Glutamatergic neuron (in vitro differentiated cells): ENCODE measurements around the gene CAMK1G. TPM values are rescaled to one million over a fixed set of nuclear protein-coding genes. Genes with fewer than 3 reads are reported as not detected.
A peak's percentile ranks its signal among the peaks of the same experiment; 100 is the strongest.

Experiments used
- DNase-seq: peaks from one replicate; pipeline ENCODE4 v3.0.0; 2022
- H3K27ac Mint-ChIP-seq: one replicate; pipeline ENCODE4 v1.8.0; 2020; ENCODE audit warnings: mild to moderate bottlenecking, mixed read lengths, inconsistent platforms; ENCODE audit not compliant: unreplicated experiment
- H3K27me3 Mint-ChIP-seq: one replicate; pipeline ENCODE4 v1.8.0; 2020; ENCODE audit warnings: mild to moderate bottlenecking, moderate library complexity, mixed read lengths, inconsistent platforms; ENCODE audit not compliant: unreplicated experiment
- H3K36me3 Mint-ChIP-seq: one replicate; pipeline ENCODE4 v1.8.0; 2020; ENCODE audit warnings: mild to moderate bottlenecking, mixed read lengths, inconsistent platforms; ENCODE audit not compliant: unreplicated experiment
- H3K4me1 Mint-ChIP-seq: one replicate; pipeline ENCODE4 v1.8.0; 2020; ENCODE audit warnings: mild to moderate bottlenecking, low read depth, mixed read lengths, inconsistent platforms; ENCODE audit not compliant: unreplicated experiment
- H3K4me3 Mint-ChIP-seq: one replicate; pipeline ENCODE4 v1.8.0; 2020; ENCODE audit warnings: mild to moderate bottlenecking, mixed read lengths, inconsistent platforms; ENCODE audit not compliant: unreplicated experiment
- H3K9me3 Mint-ChIP-seq: one replicate; pipeline ENCODE4 v1.8.0; 2020; ENCODE audit warnings: mild to moderate bottlenecking, moderate library complexity, mixed read lengths, inconsistent platforms; ENCODE audit not compliant: unreplicated experiment
- CTCF ChIP-seq: fragments of 200-600 bp; sonication (generic); IDR thresholded peaks from one replicate; pipeline ENCODE4 v1.5.0; 2021; ENCODE audit not compliant: partially characterized antibody, unreplicated experiment
- total RNA-seq: library from RNA; stranded (reverse); fragmentation: NEBNext Ultra II Directional; extraction: Animal tissue kit (Norgen Biotek cat#: 25700); gene quantifications from one replicate; pipeline ENCODE4 v1.2.1, GENCODE V29; 2021; ENCODE audit not compliant: unreplicated experiment

CAMK1G gene
- total RNA-seq, 1 donor from 2014 or later: 2.0 TPM

GRCh38 chr1:209585197-209585596, 1.7 kb downstream of the CAMK1G start:
- no peak overlapping the region for H3K27ac Mint-ChIP-seq
- DNase-seq: no peak

GRCh38 chr1:209585672-209586071, 2.2 kb downstream of the CAMK1G start:
- no peak for TF ChIP-seq CTCF
- H3K27me3 Mint-ChIP-seq: peaks cover 3% of the 10 kb centered on the region
- H3K9me3 Mint-ChIP-seq: no peaks in the 10 kb centered on the region
- DNase-seq: peak; percentile 66
- no peak overlapping the region for H3K27ac Mint-ChIP-seq
- peaks cover 3% of the 10 kb centered on the region for H3K4me1 Mint-ChIP-seq
- H3K4me3 Mint-ChIP-seq: no peak overlapping the region
- H3K36me3 Mint-ChIP-seq: no peaks in the 10 kb centered on the region

More at GRCh38 chr1:209585197-209585596, 1.7 kb downstream of the CAMK1G start:
- H3K36me3 Mint-ChIP-seq: no peaks in the 10 kb centered on the region
- no peaks in the 10 kb centered on the region for H3K9me3 Mint-ChIP-seq
- no peak overlapping the region for H3K4me3 Mint-ChIP-seq
- H3K4me1 Mint-ChIP-seq: no peaks in the 10 kb centered on the region
- peaks cover 3% of the 10 kb centered on the region for H3K27me3 Mint-ChIP-seq
- TF ChIP-seq CTCF: no peak

GRCh38 chr1:209586221-209586740, 2.8 kb downstream of the CAMK1G start:
- Mint-ChIP-seq H3K36me3 (no peaks in the 10 kb centered on the region), H3K9me3 (no peaks in the 10 kb centered on the region), H3K4me1 (peaks cover 3% of the 10 kb centered on the region), H3K4me3 (no peak overlapping the region), H3K27me3 (peaks cover 3% of the 10 kb centered on the region), H3K27ac (no peak overlapping the region)
- no peak for DNase-seq
- no peak for TF ChIP-seq CTCF

GRCh38 chr1:209587789-209588188, 4.3 kb downstream of the CAMK1G start:
- H3K27ac Mint-ChIP-seq: no peak overlapping the region
- H3K4me3 Mint-ChIP-seq: no peak overlapping the region
- H3K36me3 Mint-ChIP-seq: no peaks in the 10 kb centered on the region
- peaks cover 5% of the 10 kb centered on the region for H3K27me3 Mint-ChIP-seq
- no peak for DNase-seq
- TF ChIP-seq CTCF: no peak
- H3K4me1 Mint-ChIP-seq: peaks cover 8% of the 10 kb centered on the region
- no peaks in the 10 kb centered on the region for H3K9me3 Mint-ChIP-seq

- no peaks in the 10 kb centered on the region for H3K9me3 Mint-ChIP-seq
- peaks cover 8% of the 10 kb centered on the region for H3K4me1 Mint-ChIP-seq
- no peak overlapping the region for H3K27ac Mint-ChIP-seq
- no peak for DNase-seq
- H3K4me3 Mint-ChIP-seq: no peak overlapping the region
- H3K27me3 Mint-ChIP-seq: peaks cover 5% of the 10 kb centered on the region
- no peaks in the 10 kb centered on the region for H3K36me3 Mint-ChIP-seq
- no peak for TF ChIP-seq CTCF
These were observed 5.9 kb downstream of the CAMK1G start for GRCh38 chr1:209589440-209589839.
